Suprapubic skin (tissue), 4 donors: Measurements from ENCODE around the gene TLCD4. TPM values are rescaled to one million over a fixed set of nuclear protein-coding genes. Genes with fewer than 3 reads are reported as not detected.
"Not testable (repeated sequence)": the region's sequence is repeated elsewhere in the genome, so short reads cannot be mapped to it uniquely, and the experiment has no call there.

Source experiments
- DNase-seq, 2 donors: peaks; one replicate each; pipeline ENCODE4 v3.0.0-alpha.2; 2019; ENCODE audit warnings: low spot score in 2 of 2
- H3K27ac ChIP-seq: fragments of 200-600 bp; sonication (generic); one replicate; pipeline ENCODE4 v1.5.1; 2019
- H3K27me3 ChIP-seq: fragments of 200-600 bp; sonication (generic); one replicate; pipeline ENCODE4 v1.5.1; 2019
- H3K36me3 ChIP-seq: fragments of 200-600 bp; sonication (generic); one replicate; pipeline ENCODE4 v1.5.1; 2019
- H3K4me1 ChIP-seq: fragments of 200-600 bp; sonication (generic); one replicate; pipeline ENCODE4 v1.5.1; 2019
- H3K4me3 ChIP-seq: fragments of 200-600 bp; sonication (generic); one replicate; pipeline ENCODE4 v1.5.1; 2019; ENCODE audit warnings: mild to moderate bottlenecking
- H3K9me3 ChIP-seq: fragments of 200-600 bp; sonication (generic); one replicate; pipeline ENCODE4 v1.5.1; 2019
- EP300 ChIP-seq: sonication (generic); formaldehyde crosslinking; IDR thresholded peaks from one replicate; pipeline ENCODE4 v1.6.1; 2017; ENCODE audit warnings: antibody characterized with exemption
- POLR2A ChIP-seq, 2 donors: fragments of 450-650 bp; IDR thresholded peaks; one replicate each; pipeline ENCODE4 v1.6.1; 2017; ENCODE audit warnings: antibody characterized with exemption in 2 of 2, mild to moderate bottlenecking in 2 of 2, moderate library complexity in 2 of 2
- POLR2AphosphoS5 ChIP-seq, 3 donors: sonication (generic); formaldehyde crosslinking; IDR thresholded peaks; one replicate each; pipeline ENCODE4 v1.6.1; 2017; ENCODE audit warnings: antibody characterized with exemption in 3 of 3
- WGBS: methylation state at CpG from one replicate; pipeline ENCODE4 v1.1.5; 2018; 5-methylcytosine and 5-hydroxymethylcytosine counted together
- total RNA-seq, 4 donors: library from RNA; depleted of rRNA; stranded (reverse); fragments of >200 nt; gene quantifications; one replicate each; pipeline ENCODE4 v1.1.0, GENCODE V29; 2016
- TF ChIP-seq, protein P1 (sequence below), 2 donors: fragments of 200-600 bp in 1 of 2; fragments of 450-650 bp in 1 of 2; sonication (generic) in 1 of 2; IDR thresholded peaks; one replicate each; pipeline ENCODE4 v1.5.1; 2016 to 2019; ENCODE audit warnings: antibody characterized with exemption in 2 of 2, mild to moderate bottlenecking in 1 of 2, moderate library complexity in 1 of 2

Gene TLCD4
- total RNA-seq, 4 donors from 2014 or later, result 5.5 to 6.2 (median 5.9) TPM

DNA sequence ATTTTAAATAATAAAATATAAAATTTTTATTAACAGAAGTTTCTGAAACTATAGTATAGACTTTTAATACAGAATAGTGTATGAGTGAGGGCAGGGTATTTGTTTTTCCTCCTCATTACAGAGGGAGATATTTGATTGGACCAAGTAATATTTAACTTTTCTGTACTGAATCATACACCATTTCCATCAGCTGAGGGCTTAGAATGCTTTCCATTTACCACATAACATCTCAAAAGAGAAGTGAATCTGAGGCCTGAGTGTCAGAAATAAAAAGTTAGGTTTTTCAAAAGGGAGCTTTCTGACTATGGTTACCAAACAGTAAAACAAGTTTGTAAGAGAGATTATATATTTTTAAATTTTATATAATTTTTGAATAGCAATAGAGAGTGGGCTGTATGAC lies 29.5 kb downstream of the TLCD4 start:
- H3K9me3 ChIP-seq, result no peaks in the 10 kb centered on the region
- TF ChIP-seq EP300 (no peak), POLR2A (IDR thresholded peaks at IDR 0.05) (no peak)
- no peaks in the 10 kb centered on the region for H3K36me3 ChIP-seq
- H3K27me3 ChIP-seq, result no peaks in the 10 kb centered on the region
- H3K4me3 ChIP-seq, result no peak overlapping the region
- DNase-seq, result no peak
- H3K27ac ChIP-seq, result no peak overlapping the region
- no peaks in the 10 kb centered on the region for H3K4me1 ChIP-seq

DNA sequence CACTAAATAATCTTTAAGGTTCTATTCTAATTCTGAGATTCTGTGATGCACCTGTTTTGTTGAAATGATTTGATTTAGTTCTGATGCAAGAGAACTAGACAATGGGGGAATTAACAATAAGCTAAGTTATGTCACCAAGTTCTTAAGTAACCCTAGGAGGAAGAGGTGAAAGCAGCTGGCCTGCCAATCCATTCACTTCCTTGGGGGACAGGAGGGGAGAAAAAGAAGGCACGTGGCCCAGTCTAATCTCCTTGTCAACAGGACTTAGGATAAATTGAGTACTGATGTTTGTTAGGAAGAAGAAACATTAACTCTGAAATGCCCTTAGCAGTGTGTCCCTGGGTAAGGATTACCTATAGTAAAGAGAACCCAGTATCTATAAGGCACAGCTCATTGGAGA lies 36.9 kb downstream of the TLCD4 start:
- Histone ChIP-seq H3K4me3 (no peak overlapping the region), H3K9me3 (no peaks in the 10 kb centered on the region), H3K27me3 (no peaks in the 10 kb centered on the region), H3K36me3 (no peaks in the 10 kb centered on the region), H3K27ac (no peak overlapping the region), H3K4me1 (no peaks in the 10 kb centered on the region)
- DNase-seq, result no peak
- TF ChIP-seq EP300 (no peak), POLR2AphosphoS5 (IDR thresholded peaks at IDR 0.05) (no peak), POLR2A (IDR thresholded peaks at IDR 0.05) (no peak)
- TF ChIP-seq, protein P1, sequence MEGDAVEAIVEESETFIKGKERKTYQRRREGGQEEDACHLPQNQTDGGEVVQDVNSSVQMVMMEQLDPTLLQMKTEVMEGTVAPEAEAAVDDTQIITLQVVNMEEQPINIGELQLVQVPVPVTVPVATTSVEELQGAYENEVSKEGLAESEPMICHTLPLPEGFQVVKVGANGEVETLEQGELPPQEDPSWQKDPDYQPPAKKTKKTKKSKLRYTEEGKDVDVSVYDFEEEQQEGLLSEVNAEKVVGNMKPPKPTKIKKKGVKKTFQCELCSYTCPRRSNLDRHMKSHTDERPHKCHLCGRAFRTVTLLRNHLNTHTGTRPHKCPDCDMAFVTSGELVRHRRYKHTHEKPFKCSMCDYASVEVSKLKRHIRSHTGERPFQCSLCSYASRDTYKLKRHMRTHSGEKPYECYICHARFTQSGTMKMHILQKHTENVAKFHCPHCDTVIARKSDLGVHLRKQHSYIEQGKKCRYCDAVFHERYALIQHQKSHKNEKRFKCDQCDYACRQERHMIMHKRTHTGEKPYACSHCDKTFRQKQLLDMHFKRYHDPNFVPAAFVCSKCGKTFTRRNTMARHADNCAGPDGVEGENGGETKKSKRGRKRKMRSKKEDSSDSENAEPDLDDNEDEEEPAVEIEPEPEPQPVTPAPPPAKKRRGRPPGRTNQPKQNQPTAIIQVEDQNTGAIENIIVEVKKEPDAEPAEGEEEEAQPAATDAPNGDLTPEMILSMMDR (IDR thresholded peaks at IDR 0.05), result no peak
- 56% methylated on average over 1 of the region's 1 CpG for WGBS

DNA sequence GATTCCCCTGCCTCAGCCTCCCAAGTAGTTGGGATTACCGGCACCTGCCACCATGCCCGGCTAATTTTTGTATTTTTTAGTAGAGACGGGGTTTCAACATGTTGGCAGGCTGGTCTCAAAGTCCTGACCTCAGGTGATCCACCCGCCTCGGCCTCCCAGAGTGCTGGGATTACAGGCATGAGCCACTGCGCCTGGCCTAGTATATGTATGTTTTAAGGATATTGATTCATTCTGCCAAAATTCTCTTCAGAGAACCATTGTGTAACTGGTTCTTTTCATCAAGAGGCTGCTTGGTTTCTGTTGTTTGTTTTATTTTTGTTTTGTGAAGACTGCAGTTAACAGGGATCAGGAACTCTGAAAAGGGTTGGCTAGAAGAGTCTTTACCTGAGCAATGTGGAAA lies 48.4 kb downstream of the TLCD4 start:
- H3K27me3 ChIP-seq, H3K27ac ChIP-seq, H3K4me1 ChIP-seq, H3K4me3 ChIP-seq, H3K9me3 ChIP-seq, DNase-seq, H3K36me3 ChIP-seq: not testable (repeated sequence)
- 91% methylated on average over 6 of the region's 6 CpGs for WGBS

Other genes starting within 250 kb of the TLCD4 start
- 10 to 100 TPM; 52.3 to 73.7 (median 58.6) TPM for gene CNN3, start 190.2 kb upstream of the TLCD4 start, total RNA-seq
- gene ALG14, start 44.4 kb upstream of the TLCD4 start, total RNA-seq, result 1 to 10 TPM in 2 of 4 donors, under 1 TPM in 2; 0.80 to 1.6 (median 1.1) TPM
- gene RWDD3, start 116.9 kb downstream of the TLCD4 start, total RNA-seq, result 10 to 100 TPM in 2 of 4 donors, 1 to 10 TPM in 2; 6.9 to 12.6 (median 9.4) TPM